ENCODE data around the gene SETD7.

DNA sequence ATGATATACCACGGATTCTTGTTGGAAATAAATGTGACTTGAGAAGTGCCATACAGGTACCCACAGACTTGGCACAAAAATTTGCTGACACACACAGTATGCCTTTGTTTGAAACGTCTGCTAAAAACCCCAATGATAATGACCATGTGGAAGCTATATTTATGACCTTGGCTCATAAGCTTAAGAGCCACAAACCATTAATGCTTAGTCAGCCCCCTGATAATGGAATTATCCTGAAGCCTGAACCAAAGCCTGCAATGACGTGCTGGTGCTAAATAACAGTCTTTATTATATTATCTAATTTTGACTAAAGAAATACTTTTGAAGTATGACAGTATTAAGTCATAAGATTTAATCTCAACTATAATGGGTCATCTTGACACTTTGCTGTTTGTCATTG lies 83.2 kb downstream of the SETD7 start:
- TF ChIP-seq, protein P1, sequence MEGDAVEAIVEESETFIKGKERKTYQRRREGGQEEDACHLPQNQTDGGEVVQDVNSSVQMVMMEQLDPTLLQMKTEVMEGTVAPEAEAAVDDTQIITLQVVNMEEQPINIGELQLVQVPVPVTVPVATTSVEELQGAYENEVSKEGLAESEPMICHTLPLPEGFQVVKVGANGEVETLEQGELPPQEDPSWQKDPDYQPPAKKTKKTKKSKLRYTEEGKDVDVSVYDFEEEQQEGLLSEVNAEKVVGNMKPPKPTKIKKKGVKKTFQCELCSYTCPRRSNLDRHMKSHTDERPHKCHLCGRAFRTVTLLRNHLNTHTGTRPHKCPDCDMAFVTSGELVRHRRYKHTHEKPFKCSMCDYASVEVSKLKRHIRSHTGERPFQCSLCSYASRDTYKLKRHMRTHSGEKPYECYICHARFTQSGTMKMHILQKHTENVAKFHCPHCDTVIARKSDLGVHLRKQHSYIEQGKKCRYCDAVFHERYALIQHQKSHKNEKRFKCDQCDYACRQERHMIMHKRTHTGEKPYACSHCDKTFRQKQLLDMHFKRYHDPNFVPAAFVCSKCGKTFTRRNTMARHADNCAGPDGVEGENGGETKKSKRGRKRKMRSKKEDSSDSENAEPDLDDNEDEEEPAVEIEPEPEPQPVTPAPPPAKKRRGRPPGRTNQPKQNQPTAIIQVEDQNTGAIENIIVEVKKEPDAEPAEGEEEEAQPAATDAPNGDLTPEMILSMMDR (conservative IDR thresholded peaks at IDR 0.05) = no peak
- TF ChIP-seq ZFX (IDR thresholded peaks at IDR 0.05) = no peak

Data from C4-2B (cell line).